Stimulated activated CD8-positive, alpha-beta memory T cell treated with anti-CD3 and anti-CD28 coated beads, Interleukin-7, amount 100 ng/mL, for 1 hour (primary cell): Measurements from ENCODE around the gene SLC39A11.
"Not testable (repeated sequence)": the region's sequence is repeated elsewhere in the genome, so short reads cannot be mapped to it uniquely, and the experiment has no call there.

Experiments
- DNase-seq, 2 donors: peaks; one replicate each; pipeline ENCODE4 v3.0.0-alpha.2; 2020; ENCODE audit warnings: low read depth in 2 of 2

SLC39A11 gene

GRCh38 chr17:72715906-72716572 lies 376.4 kb downstream of the SLC39A11 start:
- no peak for DNase-seq

- no peak for DNase-seq
Observed at GRCh38 chr17:72714357-72714966, 378.0 kb downstream of the SLC39A11 start.

GRCh38 chr17:72713701-72714100 lies 378.8 kb downstream of the SLC39A11 start:
- no peak for DNase-seq

GRCh38 chr17:72711521-72712310 lies 380.8 kb downstream of the SLC39A11 start:
- no peak for DNase-seq

GRCh38 chr17:72710834-72711233 lies 381.7 kb downstream of the SLC39A11 start:
- no peak for DNase-seq

- no peak for DNase-seq
Observed at GRCh38 chr17:72710202-72710601, 382.3 kb downstream of the SLC39A11 start.

- DNase-seq: not testable (repeated sequence)
Observed at GRCh38 chr17:72708682-72709081, 383.8 kb downstream of the SLC39A11 start.

GRCh38 chr17:72707881-72708280 lies 384.6 kb downstream of the SLC39A11 start:
- no peak for DNase-seq

GRCh38 chr17:72706396-72706981 lies 386.0 kb downstream of the SLC39A11 start:
- no peak for DNase-seq

- no peak for DNase-seq
Observed at GRCh38 chr17:72705905-72706395, 386.5 kb downstream of the SLC39A11 start.

GRCh38 chr17:72702998-72703397 lies 389.5 kb downstream of the SLC39A11 start:
- no peak for DNase-seq

- DNase-seq: no peak
Observed at GRCh38 chr17:72702136-72702735, 390.3 kb downstream of the SLC39A11 start.

- no peak for DNase-seq
Observed at GRCh38 chr17:72700226-72700625, 392.3 kb downstream of the SLC39A11 start.

GRCh38 chr17:72699545-72699944 lies 392.9 kb downstream of the SLC39A11 start:
- no peak for DNase-seq

GRCh38 chr17:72697602-72698146 lies 394.8 kb downstream of the SLC39A11 start:
- DNase-seq: no peak

- no peak for DNase-seq
Observed at GRCh38 chr17:72696721-72697120, 395.8 kb downstream of the SLC39A11 start.

GRCh38 chr17:72696156-72696555 lies 396.3 kb downstream of the SLC39A11 start:
- no peak for DNase-seq

- DNase-seq: no peak
Observed at GRCh38 chr17:72693956-72694355, 398.5 kb downstream of the SLC39A11 start.

- no peak for DNase-seq
Observed at GRCh38 chr17:72693151-72693878, 399.2 kb downstream of the SLC39A11 start.

- DNase-seq: no peak
Observed at GRCh38 chr17:72692676-72693075, 399.8 kb downstream of the SLC39A11 start.

- no peak for DNase-seq
Observed at GRCh38 chr17:72691586-72691985, 400.9 kb downstream of the SLC39A11 start.
